C4-2B (cell line): Measurements from ENCODE around the gene SP3.

Experiments used
- H3K27ac ChIP-seq: fragments of 450-650 bp; 2 replicates; pipeline ENCODE4 v1.5.1; 2017
- ZFX ChIP-seq: fragments of 450-650 bp; IDR thresholded peaks from 2 replicates; pipeline ENCODE4 v1.6.1; 2017
- TF ChIP-seq, protein P1 (sequence below): fragments of 450-650 bp; conservative IDR thresholded peaks from 2 replicates; pipeline ENCODE4 v1.5.1; 2017; ENCODE audit warnings: mild to moderate bottlenecking

The SP3 gene

DNA sequence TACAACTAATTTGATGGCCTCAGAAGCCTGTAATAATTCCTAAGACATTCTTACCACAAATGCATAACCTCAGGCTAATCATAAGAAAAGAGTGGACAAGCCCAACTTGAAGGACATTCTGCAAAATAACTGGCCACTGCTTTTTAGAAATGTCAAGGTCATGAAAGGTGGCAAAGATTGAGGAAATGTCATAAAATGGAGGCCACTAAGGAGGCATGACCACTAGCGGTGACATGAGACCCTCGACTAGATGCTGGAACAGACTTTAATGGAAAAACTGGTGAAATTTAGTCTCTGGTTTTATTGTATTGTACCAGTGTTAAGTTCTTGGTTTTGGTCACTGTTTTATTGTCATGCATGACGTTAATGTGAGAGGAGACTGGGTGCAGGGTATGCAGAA, 78.6 kb downstream of the SP3 start:
- TF ChIP-seq, protein P1, sequence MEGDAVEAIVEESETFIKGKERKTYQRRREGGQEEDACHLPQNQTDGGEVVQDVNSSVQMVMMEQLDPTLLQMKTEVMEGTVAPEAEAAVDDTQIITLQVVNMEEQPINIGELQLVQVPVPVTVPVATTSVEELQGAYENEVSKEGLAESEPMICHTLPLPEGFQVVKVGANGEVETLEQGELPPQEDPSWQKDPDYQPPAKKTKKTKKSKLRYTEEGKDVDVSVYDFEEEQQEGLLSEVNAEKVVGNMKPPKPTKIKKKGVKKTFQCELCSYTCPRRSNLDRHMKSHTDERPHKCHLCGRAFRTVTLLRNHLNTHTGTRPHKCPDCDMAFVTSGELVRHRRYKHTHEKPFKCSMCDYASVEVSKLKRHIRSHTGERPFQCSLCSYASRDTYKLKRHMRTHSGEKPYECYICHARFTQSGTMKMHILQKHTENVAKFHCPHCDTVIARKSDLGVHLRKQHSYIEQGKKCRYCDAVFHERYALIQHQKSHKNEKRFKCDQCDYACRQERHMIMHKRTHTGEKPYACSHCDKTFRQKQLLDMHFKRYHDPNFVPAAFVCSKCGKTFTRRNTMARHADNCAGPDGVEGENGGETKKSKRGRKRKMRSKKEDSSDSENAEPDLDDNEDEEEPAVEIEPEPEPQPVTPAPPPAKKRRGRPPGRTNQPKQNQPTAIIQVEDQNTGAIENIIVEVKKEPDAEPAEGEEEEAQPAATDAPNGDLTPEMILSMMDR = no peak
- no peak for TF ChIP-seq ZFX
- no peak overlapping the region for H3K27ac ChIP-seq

DNA sequence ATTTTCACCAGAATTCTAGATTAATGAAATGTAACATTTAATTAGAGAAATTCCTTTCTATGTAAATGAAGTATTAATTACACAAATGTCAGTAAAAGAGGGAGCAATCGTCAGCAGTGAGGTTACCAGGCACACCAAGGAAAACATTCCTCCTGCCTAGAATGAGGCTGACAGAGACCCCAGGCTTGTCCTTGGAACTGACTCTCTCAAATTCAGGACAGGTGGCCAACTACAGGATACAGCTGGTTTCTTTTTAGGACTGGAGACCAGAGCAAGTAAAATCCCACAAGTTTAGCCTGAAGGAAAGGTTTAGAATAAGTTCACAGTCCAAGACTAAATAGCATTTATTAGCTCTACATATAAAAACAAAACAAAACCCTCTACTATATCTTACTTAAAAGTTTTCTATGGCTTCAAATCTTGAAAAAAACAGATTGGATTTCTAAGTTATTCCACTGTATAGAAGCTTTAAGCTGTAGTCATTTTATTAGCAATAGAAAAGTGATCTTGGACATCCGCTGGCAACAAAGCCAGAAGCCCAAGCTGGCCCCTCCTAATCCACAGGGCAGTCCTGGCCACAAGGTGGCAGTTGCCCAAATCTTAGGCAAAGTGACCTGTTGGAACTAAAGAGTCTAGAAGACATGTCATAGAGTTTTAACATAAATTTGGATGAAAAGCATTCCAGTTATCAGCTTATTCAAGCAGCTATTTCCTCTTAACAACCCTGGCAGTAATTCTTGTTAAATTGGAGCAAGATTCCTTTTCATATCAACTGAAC, 81.0 kb downstream of the SP3 start:
- TF ChIP-seq ZFX = no peak
- TF ChIP-seq, protein P1 = peak; percentile 77

DNA sequence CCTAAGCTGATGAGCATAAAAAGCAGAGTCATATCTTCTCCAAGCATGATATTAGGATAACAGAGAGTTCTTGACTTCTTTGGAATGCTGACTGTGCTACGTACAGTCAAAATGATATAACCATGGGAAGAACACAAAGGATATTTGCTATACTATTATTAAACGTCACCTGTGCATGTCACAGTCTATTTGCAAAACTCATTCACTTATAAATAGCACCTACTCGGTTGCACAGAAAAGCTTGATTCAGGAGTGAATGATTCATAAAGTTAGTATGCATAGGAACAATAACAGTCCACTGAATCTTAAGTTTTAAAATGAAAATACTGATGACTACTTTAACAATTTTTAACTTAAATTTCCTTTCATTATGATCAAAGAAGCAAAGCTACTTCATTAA, 83.3 kb downstream of the SP3 start:
- no peak for TF ChIP-seq ZFX
- TF ChIP-seq, protein P1 = no peak

More for the DNA sequence above, 81.0 kb downstream of the SP3 start:
- no peak overlapping the region for H3K27ac ChIP-seq

DNA sequence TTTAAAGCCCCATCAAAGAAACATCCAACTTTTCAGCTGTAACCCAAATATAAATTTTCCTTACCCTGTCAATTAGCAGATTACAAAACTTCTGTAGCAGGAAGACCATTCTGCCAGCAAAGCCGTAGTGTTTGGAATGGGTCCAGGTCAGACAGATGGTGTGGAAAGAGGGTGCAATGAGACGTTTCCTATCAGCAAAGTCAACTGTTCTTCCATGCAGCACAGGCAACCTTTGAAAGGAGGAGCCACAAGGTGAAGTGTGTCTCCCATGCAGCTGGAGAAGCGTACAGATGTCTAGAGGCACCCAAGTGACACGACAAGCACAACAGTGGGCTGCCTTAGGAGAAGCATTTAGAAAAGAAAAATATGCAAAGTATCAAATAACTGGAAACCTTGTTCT, 83.7 kb downstream of the SP3 start:
- no peak for TF ChIP-seq ZFX
- TF ChIP-seq, protein P1 = no peak
- H3K27ac ChIP-seq = no peak overlapping the region

More for the DNA sequence above, 83.3 kb downstream of the SP3 start:
- H3K27ac ChIP-seq = no peak overlapping the region

DNA sequence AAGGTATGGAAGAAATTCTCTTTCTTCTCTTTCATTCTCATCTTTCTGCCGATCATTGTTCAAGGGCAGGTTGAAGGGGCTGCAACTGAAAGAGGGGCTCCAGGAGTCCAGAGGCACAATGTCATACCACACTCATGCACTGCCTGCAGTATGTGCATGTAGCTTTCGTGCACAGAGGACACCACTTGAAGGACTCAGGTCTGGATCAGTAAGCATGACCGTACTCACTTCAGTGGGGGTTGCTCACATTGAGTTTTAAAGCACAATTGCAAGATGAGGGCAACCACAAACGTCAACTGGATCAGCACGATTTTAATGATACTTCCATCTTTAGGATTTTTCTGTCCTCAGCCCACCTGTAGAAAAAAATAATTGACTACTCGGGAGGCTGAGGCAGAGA, 84.6 kb downstream of the SP3 start:
- no peak overlapping the region for H3K27ac ChIP-seq
- TF ChIP-seq ZFX = no peak
- TF ChIP-seq, protein P1 = no peak

DNA sequence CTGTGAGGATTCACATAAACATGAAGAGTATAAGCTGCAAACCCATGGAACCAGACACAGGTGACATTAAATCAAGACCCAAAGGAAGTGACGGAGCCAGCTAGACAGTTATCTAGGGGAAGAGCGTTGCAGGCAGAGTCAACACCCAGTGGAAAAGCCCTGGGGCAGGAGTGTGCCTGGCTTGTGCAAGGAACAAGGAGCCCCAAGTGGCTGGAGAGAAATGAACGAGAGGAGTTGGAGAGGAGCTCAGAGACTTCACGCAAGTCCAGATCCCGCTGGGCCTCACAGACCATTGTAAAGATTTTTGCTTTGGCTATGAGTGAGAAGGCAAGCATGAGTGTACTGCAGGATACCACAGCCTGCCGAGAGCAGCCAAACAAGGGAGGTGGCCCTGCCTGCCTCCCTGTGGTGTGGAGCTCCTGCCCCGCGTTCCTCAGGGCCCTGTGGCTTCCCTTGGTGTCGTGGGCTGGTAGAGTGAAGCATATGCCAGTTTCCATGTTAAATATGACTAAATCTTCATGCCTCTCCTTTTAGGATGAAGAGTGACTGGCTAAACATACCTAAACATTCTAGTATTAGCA, 88.2 kb downstream of the SP3 start:
- no peak overlapping the region for H3K27ac ChIP-seq
- TF ChIP-seq ZFX = no peak
- TF ChIP-seq, protein P1 = no peak

DNA sequence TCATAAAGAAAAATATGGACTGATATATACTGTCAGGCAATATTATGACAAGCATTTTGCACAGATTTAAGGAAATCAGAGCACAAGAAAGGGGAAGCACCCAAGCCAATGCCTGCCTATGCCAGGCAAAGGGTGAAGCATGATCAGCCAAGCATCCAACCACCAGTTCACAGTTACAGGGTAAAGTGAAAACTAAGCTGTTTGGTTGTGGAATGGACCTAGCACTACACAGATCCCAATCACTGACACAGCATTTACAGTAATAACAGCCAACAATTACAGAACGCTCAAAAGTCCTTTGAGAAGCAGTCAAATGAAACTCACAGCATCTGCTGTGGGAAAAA, 90.3 kb downstream of the SP3 start:
- H3K27ac ChIP-seq = no peak overlapping the region
- TF ChIP-seq ZFX = no peak
- TF ChIP-seq, protein P1 = no peak
